SK-N-SH (cell line): ENCODE results near the gene CHPF. TPM values are rescaled to one million over a fixed set of nuclear protein-coding genes. Genes with fewer than 3 reads are reported as not detected.

Experiments used
- CTCF ChIA-PET: fragments of 300-600, 350-600 bp; formaldehyde crosslinking; extraction: SDS; loops from one replicate; lab custom pipeline; 2021; lab: Yijun Ruan, JAX
- POLR2A ChIA-PET: fragments of 350-600 bp; sonication (Branson Sonifier 250); formaldehyde crosslinking; extraction: SDS; loops from one replicate; lab custom pipeline; 2020; ENCODE audit warnings: antibody characterized with exemption, inconsistent platforms; lab: Yijun Ruan, JAX
- DNase-seq: peaks from one replicate; pipeline ENCODE4 v3.0.0; 2012
- H2AFZ ChIP-seq: fragments of 200-600 bp; sonication (generic); 2 replicates; pipeline ENCODE4 v1.8.1; 2016; ENCODE audit warnings: antibody characterized with exemption, mild to moderate bottlenecking, low read depth
- H3F3A ChIP-seq: fragments of 200-600 bp; sonication (generic); replicated peaks from 2 replicates; pipeline ENCODE3; 2016; ENCODE audit warnings: antibody characterized with exemption, mild to moderate bottlenecking; ENCODE audit not compliant: insufficient read depth
- H3K27ac ChIP-seq, 2 experiments: fragments of 200-500 bp in 1 of 2; fragments of 200-600 bp in 1 of 2; sonication (Bioruptor generic) in 1 of 2; sonication (generic), shearing (Covaris generic) in 1 of 2; 2 replicates each; pipeline versions ENCODE4 v1.5.1 to v1.6.1; 2014 to 2016; ENCODE audit warnings: low read depth in 2 of 2, inconsistent platforms in 1 of 2, low read length in 1 of 2, mild to moderate bottlenecking in 1 of 2, mixed read lengths in 1 of 2
- H3K27me3 ChIP-seq: fragments of 200-600 bp; sonication (generic), shearing (Covaris generic); 2 replicates; pipeline ENCODE4 v1.6.1; 2016; ENCODE audit warnings: mixed run types; ENCODE audit not compliant: insufficient read depth
- H3K36me3 ChIP-seq, 2 experiments: fragments of 200-500 bp in 1 of 2; fragments of 200-600 bp in 1 of 2; sonication (Bioruptor generic) in 1 of 2; sonication (generic) in 1 of 2; replicated peaks in 1 of 2; 2 replicates each; pipeline versions ENCODE3 to v1.5.1; 2014 to 2016; ENCODE audit warnings: low read length in 1 of 2, mild to moderate bottlenecking in 1 of 2; ENCODE audit not compliant: insufficient read depth in 2 of 2, control insufficient read depth in 1 of 2
- H3K4me1 ChIP-seq, 2 experiments: fragments of 200-500 bp in 1 of 2; fragments of 200-600 bp in 1 of 2; sonication (Bioruptor generic) in 1 of 2; sonication (generic), shearing (Covaris generic) in 1 of 2; 2 replicates each; pipeline versions ENCODE4 v1.5.1 to v1.6.1; 2014 to 2016; ENCODE audit warnings: low read depth in 1 of 2, low read length in 1 of 2, mixed run types in 1 of 2; ENCODE audit not compliant: insufficient read depth in 2 of 2, control insufficient read depth in 1 of 2
- H3K4me2 ChIP-seq: fragments of 200-600 bp; sonication (generic), shearing (Covaris generic); 2 replicates; pipeline ENCODE4 v1.6.1; 2017; ENCODE audit warnings: mixed run types
- H3K4me3 ChIP-seq, 2 experiments: fragments of 200-500 bp in 1 of 2; fragments of 200-600 bp in 1 of 2; sonication (Bioruptor generic) in 1 of 2; sonication (generic), shearing (Covaris generic) in 1 of 2; 2 replicates each; pipeline versions ENCODE4 v1.5.1 to v1.8.1; 2014 to 2016; ENCODE audit warnings: low read depth in 2 of 2, inconsistent platforms in 1 of 2, low read length in 1 of 2, mild to moderate bottlenecking in 1 of 2, mixed read lengths in 1 of 2, moderate library complexity in 1 of 2
- H3K79me2 ChIP-seq: fragments of 200-600 bp; sonication (generic); 2 replicates; pipeline ENCODE4 v1.8.1; 2017; ENCODE audit warnings: mild to moderate bottlenecking; ENCODE audit not compliant: insufficient read depth
- H3K9ac ChIP-seq: fragments of 200-600 bp; sonication (generic); 2 replicates; pipeline ENCODE4 v1.6.1; 2017; ENCODE audit warnings: mixed run types
- H3K9me2 ChIP-seq: fragments of 200-600 bp; sonication (generic); 2 replicates; pipeline ENCODE4 v1.6.1; 2017; ENCODE audit warnings: mixed run types
- H3K9me3 ChIP-seq: fragments of 200-600 bp; sonication (generic); 2 replicates; pipeline ENCODE4 v1.6.1; 2017; ENCODE audit warnings: mixed run types, mild to moderate bottlenecking, moderate library complexity
- H4K20me1 ChIP-seq: fragments of 200-600 bp; sonication (generic); 2 replicates; pipeline ENCODE4 v1.6.1; 2017; ENCODE audit warnings: mild to moderate bottlenecking, mixed run types; ENCODE audit not compliant: insufficient read depth
- CTCF ChIP-seq: fragments of 200-600 bp; sonication (generic); IDR thresholded peaks from 2 replicates; pipeline ENCODE4 v1.6.1; 2017; ENCODE audit warnings: antibody characterized with exemption, mild to moderate bottlenecking, moderate library complexity
- FOSL2 ChIP-seq: IDR thresholded peaks from 2 replicates; pipeline ENCODE4 v1.4.0; 2012; ENCODE audit warnings: low read depth, mild to moderate bottlenecking, moderate library complexity, borderline replicate concordance
- FOXM1 ChIP-seq: IDR thresholded peaks from 2 replicates; pipeline ENCODE4 v1.4.0; 2012; ENCODE audit warnings: low read depth, mild to moderate bottlenecking
- GABPA ChIP-seq: IDR thresholded peaks from 2 replicates; pipeline ENCODE4 v1.4.0; 2012; ENCODE audit warnings: low read depth, mild to moderate bottlenecking
- GATA2 ChIP-seq: sonication (generic); formaldehyde crosslinking; IDR thresholded peaks from 2 replicates; pipeline ENCODE4 v1.5.0; 2020; ENCODE audit warnings: mild to moderate bottlenecking, missing genetic modification reagents
- IRF3 ChIP-seq: fragments of 150-350 bp; IDR thresholded peaks from 2 replicates; pipeline ENCODE4 v1.6.1; 2016; ENCODE audit warnings: mild to moderate bottlenecking, low read depth, low read length
- MEF2A ChIP-seq: IDR thresholded peaks from 2 replicates; pipeline ENCODE4 v1.4.0; 2012; ENCODE audit warnings: low read depth, borderline replicate concordance
- RXRA ChIP-seq: IDR thresholded peaks from 2 replicates; pipeline ENCODE4 v1.4.0; 2012; ENCODE audit warnings: low read depth, mild to moderate bottlenecking, borderline replicate concordance
- SIN3A ChIP-seq: IDR thresholded peaks from 2 replicates; pipeline ENCODE4 v1.6.1; 2012; ENCODE audit warnings: low read depth, mild to moderate bottlenecking, low read length, moderate library complexity, borderline replicate concordance
- TCF12 ChIP-seq: IDR thresholded peaks from 2 replicates; pipeline ENCODE4 v1.4.0; 2012
- TEAD4 ChIP-seq: IDR thresholded peaks from 2 replicates; pipeline ENCODE4 v1.4.0; 2012; ENCODE audit warnings: mild to moderate bottlenecking, borderline replicate concordance; ENCODE audit not compliant: insufficient read depth
- USF1 ChIP-seq: IDR thresholded peaks from 2 replicates; pipeline ENCODE4 v1.4.0; 2012; ENCODE audit warnings: low read depth, borderline replicate concordance
- WGBS: methylation state at CpG from one replicate; pipeline ENCODE4 v1.1.6; 2017; ENCODE audit warnings: low lambda C conversion rate; 5-methylcytosine and 5-hydroxymethylcytosine counted together
- polyA plus RNA-seq, 3 experiments: library from polyadenylated mRNA; depleted of rRNA; stranded (reverse); fragments of >200 nt; gene quantifications; 2 replicates each; pipeline ENCODE4 v1.2.3, GENCODE V29; 2012

CHPF gene
- polyA plus RNA-seq, 1 of the 3 experiments (the other 2 are of a cell fraction), result 141 TPM

DNA sequence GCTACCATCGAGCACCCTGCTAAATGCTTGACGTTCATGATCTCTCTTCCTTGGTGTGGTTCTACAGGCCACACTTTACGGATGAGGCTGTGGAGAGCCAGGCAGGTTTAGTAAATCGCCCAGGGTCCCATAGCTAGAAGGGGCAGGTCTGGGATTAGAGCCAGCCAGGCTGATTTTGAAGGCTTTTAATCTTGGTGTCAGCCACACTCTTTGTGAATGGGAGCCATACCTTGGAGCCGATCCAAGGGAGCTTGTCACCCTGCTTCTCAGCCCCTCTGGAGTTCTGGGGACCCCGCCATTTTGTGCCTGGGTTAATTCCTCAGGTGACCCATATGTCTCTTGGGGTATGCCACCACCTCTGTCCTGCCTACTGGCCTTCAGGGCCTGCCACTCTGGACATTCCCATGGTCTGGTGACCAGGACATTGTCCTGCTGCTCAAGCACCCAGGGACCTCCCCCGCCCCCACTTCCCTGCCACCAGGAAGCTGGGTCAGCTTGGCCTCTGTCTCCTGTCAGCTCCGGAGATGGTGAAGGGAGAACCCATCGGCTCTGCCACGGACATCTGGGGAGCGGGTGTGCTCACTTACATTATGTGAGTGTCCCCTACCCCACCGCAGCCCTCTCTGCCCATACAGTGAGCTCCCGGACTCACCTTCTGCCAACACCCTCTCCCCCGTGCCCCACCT is 52.2 kb downstream of the CHPF start:
- no peaks in the 10 kb centered on the region for H3K9me3 ChIP-seq
- no peak overlapping the region for H3K4me3 ChIP-seq
- no peaks in the 10 kb centered on the region for H3F3A ChIP-seq
- no peaks in the 10 kb centered on the region for H3K27me3 ChIP-seq
- no peak overlapping the region for H2AFZ ChIP-seq
- no peaks in the 10 kb centered on the region for H3K9me2 ChIP-seq
- ChIA-PET POLR2A (interaction anchor here (1.0 to 2.0 kb wide), 5 partner anchors 9 to 35 kb away, joined by 3 to 8 read pairs (median 4); no protein-coding TSS in a partner anchor), CTCF (interaction anchor here (1.1 to 62.1 kb wide), 8 partner anchors 3 to 196 kb away, joined by 3 to 2824 read pairs (median 6); partner anchors contain the start of genes ASIC4, CHPF, GMPPA and TMEM198)
- 86% methylated on average over 14 of the region's 14 CpGs for WGBS
- no peak overlapping the region for H3K27ac ChIP-seq
- H3K36me3 ChIP-seq, result peaks cover 6 to 23% of the 10 kb centered on the region in 2 experiments
- DNase-seq, result no peak
- no peaks in the 10 kb centered on the region for H4K20me1 ChIP-seq
- no peak for TF ChIP-seq TCF12
- TF ChIP-seq FOSL2, result no peak
- no peak for TF ChIP-seq SIN3A
- no peak for TF ChIP-seq CTCF
- no peak for TF ChIP-seq TEAD4
- no peak for TF ChIP-seq MEF2A
- no peak for TF ChIP-seq GABPA
- TF ChIP-seq FOXM1, result no peak
- TF ChIP-seq GATA2 (CRISPR knock-in tag), result no peak
- no peak for TF ChIP-seq RXRA
- no peak for TF ChIP-seq IRF3
- no peak for TF ChIP-seq USF1
- no peak overlapping the region for H3K9ac ChIP-seq
- no peak overlapping the region for H3K4me2 ChIP-seq
- H3K79me2 ChIP-seq, result no peaks in the 10 kb centered on the region
- peaks cover 3 to 24% of the 10 kb centered on the region in 2 experiments; a peak in 2 of 4 replicates for H3K4me1 ChIP-seq
